Thyroid gland (tissue), 4 donors: ENCODE data around the gene SF3B2. TPM values are rescaled to one million over a fixed set of nuclear protein-coding genes. Genes with fewer than 3 reads are reported as not detected.
A peak's percentile ranks its signal among the peaks of the same experiment; 100 is the strongest.
"Not testable (repeated sequence)": the region's sequence is repeated elsewhere in the genome, so short reads cannot be mapped to it uniquely, and the experiment has no call there.

Experiments
- DNase-seq, 2 donors: peaks; one replicate each; pipeline ENCODE4 v3.0.0-alpha.2; 2019
- H3K27ac ChIP-seq, 3 donors: fragments of 200-600 bp; sonication (generic); 1 replicate in 2 of 3; 2 replicates in 1 of 3; pipeline ENCODE4 v1.5.1; 2016 to 2019; ENCODE audit warnings: mild to moderate bottlenecking in 1 of 3, moderate library complexity in 1 of 3
- H3K27me3 ChIP-seq: fragments of 200-600 bp; sonication (generic); one replicate; pipeline ENCODE4 v1.5.1; 2019
- H3K36me3 ChIP-seq, 2 donors: fragments of 200-600 bp; sonication (generic); one replicate each; pipeline ENCODE4 v1.5.1; 2016 to 2019
- H3K4me1 ChIP-seq, 2 donors: fragments of 200-600 bp; sonication (generic); one replicate each; pipeline ENCODE4 v1.5.1; 2017 to 2019
- H3K4me3 ChIP-seq, 3 donors: fragments of 200-600 bp; sonication (generic); replicated peaks in 1 of 3; 1 replicate in 2 of 3; 2 replicates in 1 of 3; pipeline ENCODE4 v1.5.1; 2016; ENCODE audit warnings: mild to moderate bottlenecking in 1 of 3
- H3K9me3 ChIP-seq: fragments of 200-600 bp; sonication (generic); one replicate; pipeline ENCODE4 v1.5.1; 2017
- CTCF ChIP-seq, 6 experiments: fragments of 200-600 bp in 3 of 6; fragments of 450-650 bp in 3 of 6; sonication (generic) in 3 of 6; IDR thresholded peaks; one replicate each; pipeline ENCODE4 v1.5.1; 2016 to 2019; ENCODE audit warnings: antibody characterized with exemption in 6 of 6, mild to moderate bottlenecking in 2 of 6, inconsistent platforms in 1 of 6, moderate library complexity in 1 of 6
- POLR2A ChIP-seq, 2 donors: fragments of 450-650 bp; IDR thresholded peaks; one replicate each; pipeline ENCODE4 v1.6.1; 2017; ENCODE audit warnings: antibody characterized with exemption in 2 of 2, mild to moderate bottlenecking in 2 of 2, moderate library complexity in 1 of 2
- WGBS, 2 donors: methylation state at CpG; one replicate each; pipeline ENCODE4 v1.1.5; 2017; 5-methylcytosine and 5-hydroxymethylcytosine counted together
- intact Hi-C: fragments of 100-400 bp; cut with DNase I; formaldehyde crosslinking; loops from one replicate; pipeline ENCODE4 v1.15.1; 2023
- total RNA-seq, 4 donors: library from RNA; depleted of rRNA; stranded (reverse); fragments of >200 nt; gene quantifications; one replicate each; pipeline ENCODE4 v1.2.3, GENCODE V29; 2016

The SF3B2 gene
- total RNA-seq, 4 donors from 2014 or later: 149 to 231 (median 158) TPM

GRCh38 chr11:66006134-66006890 is 45.9 kb upstream of the SF3B2 start:
- H3K27me3 ChIP-seq: no peaks in the 10 kb centered on the region
- DNase-seq: no peak
- no peak overlapping the region for H3K27ac ChIP-seq
- no peak overlapping the region for H3K4me3 ChIP-seq
- TF ChIP-seq CTCF (IDR thresholded peaks at IDR 0.05) (no peak), POLR2A (IDR thresholded peaks at IDR 0.05) (no peak)
- H3K9me3 ChIP-seq: no peaks in the 10 kb centered on the region
- WGBS, 2 donors: 87 to 91% methylated on average over 9 to 13 of the region's 13 CpGs
- intact Hi-C loops: loop anchor here (5.0 kb wide), 1 partner anchor 49 kb away; no protein-coding TSS in a partner anchor
- H3K4me1 ChIP-seq: peaks cover 4 to 23% of the 10 kb centered on the region in 2 donors
- H3K36me3 ChIP-seq: peaks cover 7 to 12% of the 10 kb centered on the region in 2 donors

- 69 to 85% methylated on average over 2 to 3 of the region's 4 CpGs for WGBS, 2 donors
- intact Hi-C loops: loop anchor here (5.0 kb wide), 1 partner anchor 50 kb away; no protein-coding TSS in a partner anchor
- Histone ChIP-seq H3K4me1 (peaks cover 8 to 28% of the 10 kb centered on the region in 2 donors), H3K27me3 (no peaks in the 10 kb centered on the region), H3K36me3 (peaks cover 7 to 12% of the 10 kb centered on the region in 2 donors), H3K27ac (no peak overlapping the region), H3K9me3 (no peaks in the 10 kb centered on the region), H3K4me3 (no peak overlapping the region)
- TF ChIP-seq CTCF (IDR thresholded peaks at IDR 0.05) (no peak), POLR2A (IDR thresholded peaks at IDR 0.05) (no peak)
- DNase-seq: no peak
These were observed 45.3 kb upstream of the SF3B2 start for GRCh38 chr11:66006891-66007176.

GRCh38 chr11:66007201-66007634 is 44.9 kb upstream of the SF3B2 start:
- Histone ChIP-seq H3K27ac (no peak overlapping the region), H3K4me1 (peaks cover 11 to 32% of the 10 kb centered on the region in 2 donors), H3K27me3 (no peaks in the 10 kb centered on the region), H3K9me3 (no peaks in the 10 kb centered on the region), H3K36me3 (peaks cover 7 to 12% of the 10 kb centered on the region in 2 donors), H3K4me3 (no peak overlapping the region)
- intact Hi-C loops: loop anchor here (5.0 kb wide), 1 partner anchor 50 kb away; no protein-coding TSS in a partner anchor
- no peak for TF ChIP-seq CTCF (IDR thresholded peaks at IDR 0.05)
- no peak for TF ChIP-seq POLR2A (IDR thresholded peaks at IDR 0.05)
- 48 to 53% methylated on average over 4 to 5 of the region's 5 CpGs for WGBS, 2 donors
- peak in 1 of 2 donors; percentile 17 for DNase-seq

- Histone ChIP-seq H3K9me3 (no peaks in the 10 kb centered on the region), H3K4me3 (no peak overlapping the region), H3K4me1 (peaks cover 12 to 38% of the 10 kb centered on the region in 2 donors), H3K27me3 (no peaks in the 10 kb centered on the region), H3K27ac (peak overlapping the region in 2 of 3 donors; percentile 43 to 79), H3K36me3 (peaks cover 7 to 12% of the 10 kb centered on the region in 2 donors)
- 87 to 91% methylated on average over 2 of the region's 2 CpGs for WGBS, 2 donors
- TF ChIP-seq CTCF (IDR thresholded peaks at IDR 0.05) (no peak), POLR2A (IDR thresholded peaks at IDR 0.05) (no peak)
- intact Hi-C loops: loop anchor here (5.0 kb wide), 1 partner anchor 51 kb away; no protein-coding TSS in a partner anchor
- no peak for DNase-seq
These were observed 44.1 kb upstream of the SF3B2 start for GRCh38 chr11:66008095-66008467.

GRCh38 chr11:66008468-66009101 is 43.6 kb upstream of the SF3B2 start:
- TF ChIP-seq CTCF (IDR thresholded peaks at IDR 0.05) (no peak), POLR2A (IDR thresholded peaks at IDR 0.05) (no peak)
- Histone ChIP-seq H3K9me3 (no peaks in the 10 kb centered on the region), H3K36me3 (peaks cover 7 to 12% of the 10 kb centered on the region in 2 donors), H3K27ac (peak overlapping the region in 2 of 3 donors; percentile 43 to 79), H3K4me1 (peaks cover 12 to 38% of the 10 kb centered on the region in 2 donors), H3K4me3 (no peak overlapping the region), H3K27me3 (no peaks in the 10 kb centered on the region)
- 54 to 62% methylated on average over 6 to 10 of the region's 10 CpGs for WGBS, 2 donors
- intact Hi-C loops: loop anchor here (5.0 kb wide), 1 partner anchor 51 kb away; no protein-coding TSS in a partner anchor
- peak; percentile 77 for DNase-seq

GRCh38 chr11:66010036-66010435 is 42.1 kb upstream of the SF3B2 start:
- H3K27me3 ChIP-seq, intact Hi-C loops, H3K4me3 ChIP-seq, H3K9me3 ChIP-seq, H3K36me3 ChIP-seq, DNase-seq: not testable (repeated sequence)
- Histone ChIP-seq H3K4me1 (peaks cover 12 to 39% of the 10 kb centered on the region in 2 donors), H3K27ac (peak overlapping the region in 1 of 3 donors; percentile 79)
- 84 to 87% methylated on average over 4 of the region's 4 CpGs for WGBS, 2 donors
